GM12878 (cell line): ENCODE data around the gene DCLK2. TPM values are rescaled to one million over a fixed set of nuclear protein-coding genes. Genes with fewer than 3 reads are reported as not detected.

Experiments
- polyA plus RNA-seq, 11 experiments: library from polyadenylated mRNA; depleted of rRNA in 4 of 11; unstranded in 6 of 11; stranded (reverse) in 5 of 11; fragments of >200 nt; fragmentation: Nextera tagmentation in 4 of 11; fragmentation: Illumina TruSeq in 1 of 11; extraction: Ambion mirVana in 4 of 11; extraction: Trizol in 1 of 11; gene quantifications; 1 replicate in 1 of 11; 2 replicates in 10 of 11; pipeline versions ENCODE4 v1.2.1 to v1.2.3, GENCODE V29; 2011 to 2016; ENCODE audit warnings: inconsistent platforms in 2 of 11, missing spikeins in 2 of 11, low read depth in 1 of 11
- small RNA-seq: library from RNA; depleted of rRNA; stranded (forward); fragments of <200 nt; gene quantifications from one replicate; pipeline ENCODE3, GENCODE V24; 2014
- total RNA-seq, 4 experiments: library from RNA; depleted of rRNA in 3 of 4; stranded (reverse); fragments of >200 nt in 3 of 4; fragmentation: Illumina TruSeq in 1 of 4; extraction: Trizol in 1 of 4; gene quantifications; 2 replicates each; pipeline versions ENCODE4 v1.2.1 to v1.2.3, GENCODE V29; 2013 to 2021

Gene DCLK2
- total and polyA plus RNA-seq, 10 of the 15 experiments (the other 5 are each of a cell fraction or from before 2014, with no cell fraction given) = not detected

Small RNA genes lying within 50 kb of the gene (small RNA-seq; reads per million reads assigned to genes)
- gene RNU7-194P = not detected
